Stimulated activated CD4-positive, alpha-beta T cell treated with anti-CD3 and anti-CD28 coated beads, Interleukin-12 subunit alpha, Interleukin-12 subunit beta, amount 100 ng/mL, for 48 hours (primary cell): ENCODE results near the gene ROR2.

ENCODE experiments used
- DNase-seq, 3 donors: peaks; one replicate each; pipeline ENCODE4 v3.0.0-alpha.2; 2020; ENCODE audit warnings: low read depth in 2 of 3, low spot score in 1 of 3

Gene ROR2

GRCh38 chr9:91589101-91589553 is 360.9 kb downstream of the ROR2 start:
- DNase-seq: no peak

DNA sequence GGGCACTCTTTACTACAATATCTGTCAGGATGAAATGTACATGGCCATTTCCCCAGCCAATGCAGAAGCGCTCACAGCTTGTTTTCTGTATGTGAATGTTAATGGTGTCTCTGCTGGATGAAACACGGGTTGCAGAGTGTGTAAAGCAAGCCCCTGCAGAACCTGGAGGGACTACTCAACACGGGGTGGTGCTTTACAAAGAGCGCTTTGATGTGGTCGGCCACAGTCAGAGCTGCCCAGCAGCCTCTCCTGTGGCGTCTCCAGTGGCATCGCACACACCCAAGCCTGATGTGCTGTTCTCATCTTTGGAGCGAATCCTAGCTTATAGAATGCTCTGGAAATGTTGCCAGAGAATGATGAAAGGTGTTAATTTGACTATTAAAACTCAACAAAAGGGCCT is 363.7 kb downstream of the ROR2 start:
- no peak for DNase-seq

DNA sequence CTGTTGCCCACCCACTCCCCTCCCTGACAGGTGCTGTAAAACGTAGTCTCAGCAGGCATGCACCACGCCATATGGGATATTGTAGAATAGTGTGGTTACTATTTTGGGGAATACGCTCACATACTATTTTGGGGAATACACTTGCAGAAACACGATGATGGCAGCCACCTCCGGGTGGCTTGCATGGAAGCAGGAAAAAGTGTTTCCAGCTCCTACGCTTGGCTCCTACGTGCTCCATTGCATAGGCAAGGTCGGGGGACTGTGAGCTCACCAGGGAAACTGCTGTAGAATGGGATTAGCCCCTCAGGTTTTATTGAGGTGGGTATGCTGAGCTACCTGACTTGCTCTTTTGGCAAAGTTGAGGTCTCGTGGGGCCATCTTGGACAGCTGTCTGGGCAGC is 366.1 kb downstream of the ROR2 start:
- no peak for DNase-seq

DNA sequence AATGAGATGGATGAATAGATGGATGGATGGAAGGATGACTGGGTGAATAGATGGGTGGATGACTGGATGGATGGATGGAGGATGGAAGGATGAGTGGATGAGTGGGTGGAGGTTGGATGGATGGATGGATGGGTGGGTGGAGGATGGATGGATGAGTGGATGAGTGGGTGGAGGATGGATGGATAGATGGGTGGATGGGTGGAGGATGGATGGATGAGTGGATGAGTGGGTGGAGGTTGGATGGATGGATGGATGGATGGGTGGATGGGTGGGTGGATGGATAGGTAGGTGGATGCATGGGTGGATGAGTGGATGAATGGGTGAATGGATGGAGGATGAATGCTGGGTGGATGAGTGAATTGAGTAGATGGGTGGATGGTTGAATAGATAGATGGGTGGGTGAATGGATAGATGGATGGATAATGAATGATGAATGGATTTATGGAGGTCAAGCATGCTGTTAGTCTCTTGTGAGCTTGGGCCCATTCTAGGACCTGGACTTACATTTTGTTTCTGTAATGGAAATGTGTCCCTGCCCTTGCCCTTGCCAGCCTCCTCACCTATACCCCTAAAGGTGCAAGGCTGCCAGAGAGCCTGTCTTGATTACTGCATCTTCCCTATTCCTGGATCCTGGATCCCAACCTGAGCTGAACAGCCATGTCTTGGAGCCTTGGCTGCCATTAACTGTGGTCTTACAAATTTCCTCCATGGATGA is 366.7 kb downstream of the ROR2 start:
- DNase-seq: no peak

GRCh38 chr9:91582181-91582580 is 367.8 kb downstream of the ROR2 start:
- DNase-seq: no peak

GRCh38 chr9:91580136-91580535 is 369.9 kb downstream of the ROR2 start:
- no peak for DNase-seq

DNA sequence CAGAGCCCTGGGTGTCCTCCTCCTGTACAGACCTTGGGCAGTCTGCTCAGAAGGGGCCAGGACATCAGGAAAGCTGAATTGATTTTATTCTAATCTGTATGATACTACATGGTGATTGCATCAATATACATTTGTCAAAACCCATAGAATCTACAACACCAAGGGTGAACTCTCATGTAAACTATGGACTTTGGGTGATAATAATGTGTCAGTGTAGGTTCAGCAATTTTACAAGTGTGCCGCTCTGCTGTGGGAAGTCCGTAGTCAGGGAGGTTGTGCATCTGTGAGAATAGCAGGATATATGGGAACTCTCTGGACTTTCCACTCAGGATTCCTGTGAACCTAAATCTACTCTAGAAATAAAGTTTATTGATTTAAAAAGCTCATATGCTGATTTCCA is 371.1 kb downstream of the ROR2 start:
- DNase-seq: no peak

- DNase-seq: no peak
These were observed 372.4 kb downstream of the ROR2 start for GRCh38 chr9:91577633-91578061.

DNA sequence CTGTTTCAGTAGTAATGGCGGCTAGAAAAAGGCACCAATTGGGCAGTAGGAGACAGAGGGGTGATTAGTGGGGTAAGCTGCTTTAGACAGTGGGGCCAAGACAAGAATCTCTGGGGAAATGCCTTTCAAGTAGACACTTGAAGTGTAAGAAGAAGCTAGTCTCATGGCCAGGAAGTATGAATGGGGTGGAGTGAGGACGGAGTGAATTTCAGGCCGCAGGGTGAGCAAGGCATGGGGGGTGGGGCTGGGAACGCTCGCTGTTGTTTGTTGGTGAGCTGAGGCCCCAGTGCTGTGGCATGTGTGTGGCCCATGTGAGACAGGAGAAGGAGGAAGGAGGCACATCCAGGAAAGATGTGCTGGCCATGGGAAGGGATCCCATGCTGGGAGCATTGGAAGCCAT is 377.2 kb downstream of the ROR2 start:
- no peak for DNase-seq

GRCh38 chr9:91572044-91572443 is 378.0 kb downstream of the ROR2 start:
- DNase-seq: no peak

GRCh38 chr9:91571036-91571435 is 379.0 kb downstream of the ROR2 start:
- no peak for DNase-seq

GRCh38 chr9:91567642-91568274 is 382.3 kb downstream of the ROR2 start:
- DNase-seq: no peak

DNA sequence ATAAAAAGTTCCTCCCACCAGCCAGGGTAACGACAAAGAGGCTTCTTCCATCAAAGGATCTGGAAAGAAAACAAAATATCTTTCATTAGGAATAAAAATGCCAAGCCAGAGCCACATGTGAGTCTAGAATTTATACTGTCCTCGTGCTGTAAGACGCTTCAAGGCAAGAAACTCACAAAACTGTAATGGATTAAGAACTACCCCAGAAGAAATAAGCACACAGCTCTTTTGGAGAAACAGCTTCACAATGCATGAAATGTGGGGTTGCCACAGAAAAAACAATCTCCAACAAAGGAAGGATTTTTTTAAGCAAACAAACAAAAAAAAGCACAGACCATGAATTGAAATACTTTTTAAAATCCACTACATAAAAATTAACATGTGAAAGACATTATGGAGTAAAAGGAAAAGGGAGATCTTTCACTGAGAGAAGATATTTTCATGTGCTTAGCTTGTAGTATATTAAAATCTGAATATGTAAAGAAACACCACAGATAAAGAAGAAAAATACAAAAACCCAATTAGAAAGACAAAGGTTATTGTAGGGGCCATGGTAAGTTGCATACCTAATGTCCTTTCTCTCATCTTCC is 385.9 kb downstream of the ROR2 start:
- no peak for DNase-seq

DNA sequence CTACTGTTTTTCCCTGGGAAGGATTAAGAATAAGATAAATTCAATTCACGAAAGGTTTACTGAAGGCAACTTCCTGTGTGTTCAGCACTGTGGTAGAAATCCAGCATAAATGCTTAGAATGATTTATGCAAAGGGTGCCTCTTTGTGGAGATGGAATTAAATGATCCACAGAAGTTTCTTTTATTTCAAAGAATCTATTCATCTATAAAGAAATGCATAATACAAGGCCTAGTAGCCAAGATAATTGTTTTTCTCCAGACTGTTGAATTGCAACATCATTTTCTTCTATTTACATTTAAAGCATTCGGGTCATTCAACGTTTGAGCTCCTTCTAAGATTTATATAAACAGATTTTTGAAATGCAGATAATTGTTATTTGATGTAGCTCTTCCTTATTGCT is 387.6 kb downstream of the ROR2 start:
- DNase-seq: no peak

- no peak for DNase-seq
These were observed 389.7 kb downstream of the ROR2 start for GRCh38 chr9:91560301-91560700.

DNA sequence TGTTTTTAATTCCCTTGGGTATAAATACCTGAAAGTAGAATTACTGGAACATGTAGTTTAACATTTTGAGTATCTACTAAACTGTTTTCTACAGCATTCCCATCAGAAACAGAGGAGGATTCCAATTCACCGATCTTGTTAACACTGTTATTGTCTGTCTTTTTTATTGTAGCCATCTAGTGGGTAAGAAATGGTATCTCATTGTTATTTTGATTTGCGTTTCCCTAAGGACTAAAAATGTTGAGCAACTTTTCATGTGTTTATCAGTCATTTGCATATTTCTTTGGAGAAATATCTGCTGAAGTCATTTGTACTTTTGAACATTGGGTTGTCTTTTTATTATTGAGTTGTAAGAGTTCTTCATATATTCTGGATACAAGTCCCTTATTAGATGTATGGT is 391.1 kb downstream of the ROR2 start:
- DNase-seq: no peak

GRCh38 chr9:91558395-91558794 is 391.6 kb downstream of the ROR2 start:
- no peak for DNase-seq

GRCh38 chr9:91557327-91557726 is 392.7 kb downstream of the ROR2 start:
- no peak for DNase-seq

GRCh38 chr9:91555132-91555531 is 394.9 kb downstream of the ROR2 start:
- DNase-seq: no peak

DNA sequence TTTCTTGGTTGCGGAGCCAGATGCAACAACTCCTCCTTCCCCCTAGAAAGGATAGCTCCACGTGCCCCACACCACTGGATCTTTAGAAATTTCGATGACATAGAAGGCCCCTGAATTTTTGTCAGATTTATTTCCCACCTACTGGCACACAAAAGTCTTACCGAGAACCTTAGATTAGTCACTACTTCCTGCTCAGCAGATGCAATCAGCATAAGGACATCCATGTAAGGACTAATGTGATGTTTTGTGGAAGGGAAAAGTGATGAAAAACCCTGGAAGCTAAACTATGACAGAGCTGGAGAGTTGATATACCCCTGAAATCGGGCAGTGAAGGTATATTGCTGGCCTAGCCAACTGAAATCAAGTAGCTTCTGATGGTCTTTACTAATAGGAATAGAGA is 400.9 kb downstream of the ROR2 start:
- DNase-seq: no peak

- DNase-seq: no peak
These were observed 402.9 kb downstream of the ROR2 start for GRCh38 chr9:91547081-91547480.

GRCh38 chr9:91546574-91546973 is 403.5 kb downstream of the ROR2 start:
- DNase-seq: no peak

- no peak for DNase-seq
These were observed 408.3 kb downstream of the ROR2 start for GRCh38 chr9:91541734-91542133.
